HG03439 (cell line): ENCODE data around the gene DHRS9.
"Not testable (repeated sequence)": the region's sequence is repeated elsewhere in the genome, so short reads cannot be mapped to it uniquely, and the experiment has no call there.

ENCODE experiments used
- ATAC-seq: cut with Tn5 transposase; IDR thresholded peaks from one replicate; pipeline ENCODE4 v1.9.1; 2021; ENCODE audit warnings: mild to moderate bottlenecking, moderate library complexity; ENCODE audit not compliant: unreplicated experiment

Gene DHRS9

DNA sequence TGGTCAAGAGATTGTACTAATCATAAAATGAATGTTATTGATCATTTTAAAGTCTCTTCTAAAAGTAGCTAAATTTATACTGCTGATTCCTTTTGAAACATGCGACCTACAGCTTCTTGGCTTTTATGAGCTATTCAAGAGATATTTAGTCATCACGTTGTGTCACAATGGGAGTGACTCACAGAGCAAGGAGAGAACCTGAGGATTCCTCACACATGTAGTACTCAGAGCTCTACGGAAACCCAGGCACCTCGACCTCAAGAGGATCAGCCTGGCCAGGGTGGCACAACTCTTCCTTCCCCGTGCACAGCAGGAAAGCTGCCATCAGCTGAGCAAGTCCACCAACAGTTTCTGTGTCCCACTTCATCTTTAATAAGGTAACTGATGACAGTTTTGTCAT, at the start of gene DHRS9:
DHRS9 (plus strand) TSS at position 223 of the 400 bp plus-strand sequence. CDS start 12,019 bp downstream, outside the sequence.
- ATAC-seq = no peak

DNA sequence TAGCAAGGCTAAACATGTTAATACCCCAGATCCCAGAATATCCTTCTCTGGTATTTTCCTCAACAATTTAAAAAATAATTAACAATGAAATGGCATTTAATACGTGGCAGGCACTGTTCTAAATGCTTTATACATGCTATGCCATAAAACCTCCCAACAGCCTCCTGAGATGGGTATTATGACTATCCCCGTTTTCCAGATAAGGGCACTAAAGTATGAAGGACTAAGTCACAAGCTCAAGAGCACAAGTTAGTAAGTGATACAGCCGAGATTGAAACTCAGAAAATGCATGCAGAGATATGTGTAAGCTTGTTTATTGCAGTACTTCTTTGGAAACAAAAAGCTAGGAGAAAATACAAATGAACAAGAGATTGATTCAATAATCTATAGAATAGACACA, 46.2 kb upstream of the DHRS9 start:
- no peak for ATAC-seq

DNA sequence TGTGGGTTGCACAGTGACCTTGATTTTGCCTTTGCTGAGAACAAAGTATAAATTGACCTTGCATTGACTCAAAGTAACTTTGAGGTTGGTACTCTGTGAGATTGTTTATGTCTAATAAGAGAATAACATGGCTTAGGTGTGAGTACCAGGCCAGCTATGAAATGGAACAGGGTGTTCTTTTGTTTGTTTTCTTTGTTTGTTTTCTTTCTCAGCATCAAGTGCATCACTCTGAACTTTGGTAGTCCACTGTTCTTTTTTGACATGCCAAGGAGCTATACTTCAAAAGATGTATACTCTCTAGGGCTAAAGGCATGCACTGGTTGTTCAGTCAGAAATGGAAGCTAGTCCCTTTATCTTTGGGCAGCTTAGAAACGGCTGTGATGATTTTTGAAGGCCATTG, 43.3 kb upstream of the DHRS9 start:
- ATAC-seq = no peak

DNA sequence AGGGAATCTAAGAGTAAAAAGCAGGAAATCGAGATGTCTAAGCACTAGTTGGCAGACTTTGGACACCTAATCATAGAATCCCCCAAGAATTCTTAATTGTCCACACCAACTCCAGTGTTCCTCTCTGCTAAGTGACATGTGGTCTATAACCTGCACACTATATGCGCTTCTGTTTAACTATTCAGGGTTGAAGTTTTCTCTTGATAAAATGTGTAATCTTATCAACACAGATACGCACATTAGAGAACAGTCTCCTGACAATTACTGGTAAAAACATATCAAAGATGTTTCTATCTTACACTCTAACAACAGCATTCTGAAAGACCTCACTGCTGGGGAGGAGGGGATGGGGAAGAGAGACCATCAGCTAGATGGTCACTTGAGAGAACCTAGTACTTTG, 42.1 kb upstream of the DHRS9 start:
- ATAC-seq = no peak

DNA sequence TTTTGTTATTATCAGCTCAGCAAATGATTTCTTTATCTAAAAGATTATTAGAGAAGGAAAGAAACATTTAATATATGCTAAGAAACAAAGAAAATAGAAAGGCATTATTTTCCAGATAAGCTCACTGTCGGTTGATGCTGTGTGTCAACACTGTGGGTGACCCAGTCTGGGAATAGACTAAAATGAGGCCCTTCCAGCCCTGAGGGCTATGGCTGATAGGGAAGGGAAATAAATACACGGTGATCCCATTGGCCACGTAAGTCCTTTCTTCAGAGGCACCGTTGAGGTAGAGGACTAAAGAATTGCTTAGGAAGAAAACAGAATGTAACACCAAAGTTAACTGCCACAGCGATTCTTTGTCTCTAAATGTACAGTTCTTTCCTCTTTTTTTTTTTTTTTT, 40.0 kb upstream of the DHRS9 start:
- ATAC-seq = no peak

DNA sequence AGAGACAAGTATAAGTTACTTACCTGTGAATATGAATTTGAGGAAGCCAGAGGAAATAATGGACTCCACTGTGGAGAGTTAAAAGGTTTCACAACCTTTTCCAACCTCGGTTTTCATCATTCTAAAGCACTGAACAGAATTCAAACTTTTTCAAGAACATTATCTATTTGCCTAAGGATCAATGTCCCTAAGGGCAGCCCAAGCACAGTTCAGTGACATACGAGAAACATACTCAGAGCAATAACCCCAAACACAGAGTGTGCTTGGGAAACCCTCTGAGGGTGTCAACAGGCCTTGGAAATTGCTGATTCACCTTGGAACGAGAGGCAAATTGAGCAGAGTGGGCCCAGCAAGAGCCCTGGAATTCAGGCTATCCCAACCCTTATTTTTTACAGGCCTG, 38.2 kb upstream of the DHRS9 start, which contains the start of gene ABCB11:
ABCB11 (minus strand) TSS at position 123 of the 400 bp plus-strand sequence. CDS start 13,199 bp downstream, outside the sequence.
- no peak for ATAC-seq

DNA sequence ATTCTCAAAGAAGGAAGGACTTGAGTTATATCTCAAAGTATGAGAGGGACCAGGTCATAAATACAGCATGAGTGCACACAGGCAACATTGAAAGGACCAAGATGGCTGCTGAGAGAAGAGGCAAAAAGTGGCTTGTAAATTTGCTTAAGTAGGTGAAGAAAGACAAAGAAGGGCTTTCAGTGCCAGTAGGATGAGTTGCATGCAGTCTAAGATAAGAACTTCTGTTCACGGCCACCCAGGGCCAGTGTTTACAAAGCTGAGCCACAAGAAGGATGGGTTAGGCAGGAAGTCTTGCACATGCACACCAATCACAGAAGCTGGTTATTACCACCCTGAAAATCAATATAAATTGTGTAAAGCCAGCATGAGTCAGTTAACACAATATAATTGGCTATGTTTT, 35.1 kb upstream of the DHRS9 start:
- ATAC-seq = no peak

DNA sequence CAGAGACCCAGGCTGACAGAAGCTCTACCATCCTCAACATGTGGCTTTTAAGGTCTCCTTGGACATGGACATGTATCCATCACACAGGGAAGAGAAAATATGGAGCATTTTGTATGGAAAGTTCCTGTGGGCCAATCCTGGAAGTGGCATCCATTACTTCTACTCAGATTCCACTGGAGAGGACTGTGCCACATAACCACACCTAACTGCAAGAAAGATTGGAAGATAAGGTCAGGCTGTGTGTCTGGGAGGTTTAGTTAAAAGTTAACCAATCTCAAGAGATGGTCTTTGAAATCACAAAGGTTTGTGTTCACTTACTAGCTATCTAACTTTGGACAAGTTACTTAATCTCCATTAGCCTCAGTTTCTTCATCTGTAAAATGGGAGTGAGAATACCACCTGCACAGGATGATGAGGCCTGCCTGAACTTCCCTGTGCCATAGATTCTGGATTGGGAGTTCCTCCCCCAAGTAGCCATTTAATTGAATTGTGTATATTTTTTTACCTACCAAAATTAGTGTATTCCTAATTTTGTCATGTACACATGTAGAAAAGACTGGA, 34.3 kb upstream of the DHRS9 start:
- no peak for ATAC-seq

DNA sequence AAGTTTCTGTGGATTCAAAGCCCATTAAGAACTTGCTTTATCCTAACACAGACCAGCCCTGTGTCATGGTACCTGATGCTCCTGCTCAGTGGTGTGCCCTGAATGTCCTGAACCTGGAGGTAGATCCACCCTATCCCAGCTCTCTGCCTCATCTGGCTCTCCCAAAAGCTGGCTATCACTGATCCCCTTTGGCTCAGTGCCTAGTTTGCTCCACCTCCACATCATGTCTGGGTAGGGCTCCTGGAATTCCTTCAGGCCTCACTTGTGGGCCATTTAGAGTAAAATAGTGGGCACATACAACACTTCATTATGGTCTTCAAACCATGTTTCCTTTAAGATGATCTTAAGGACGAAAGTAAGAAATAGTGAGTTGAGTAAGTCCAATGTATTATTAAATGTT, 33.5 kb upstream of the DHRS9 start:
- no peak for ATAC-seq

DNA sequence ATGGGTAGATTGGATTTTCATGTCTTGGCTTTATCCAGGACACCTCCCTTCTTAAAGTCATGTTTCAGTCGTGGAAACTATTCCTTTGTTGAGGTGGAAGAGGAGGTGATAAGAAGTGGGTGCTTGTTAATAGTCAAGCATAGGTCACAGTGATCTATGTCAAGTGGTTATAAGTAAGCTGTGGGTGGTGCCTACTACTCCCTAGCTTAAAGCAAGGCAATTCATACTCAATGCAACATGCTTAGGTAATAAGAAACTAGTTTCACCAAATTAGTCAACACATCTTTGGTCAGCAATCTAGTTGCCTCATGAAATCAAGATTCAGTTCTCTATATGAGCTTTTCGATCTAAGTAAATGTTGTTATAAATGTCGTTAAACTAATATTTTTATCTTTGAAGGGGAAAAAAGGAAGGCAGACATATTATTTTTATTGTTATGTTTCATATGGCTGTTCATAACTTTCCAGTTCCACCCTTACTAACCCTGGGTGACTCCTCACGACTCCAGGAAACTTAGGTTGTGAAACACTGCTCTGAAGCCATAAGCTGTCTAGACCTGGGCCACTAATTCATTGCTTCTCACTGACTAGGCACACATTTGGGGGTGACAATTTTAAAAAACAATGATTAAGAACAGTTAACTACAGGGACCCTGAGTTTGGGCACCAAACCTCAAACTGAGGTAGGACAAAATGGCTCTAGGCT, 32.5 kb upstream of the DHRS9 start:
- peak; percentile 71 for ATAC-seq

DNA sequence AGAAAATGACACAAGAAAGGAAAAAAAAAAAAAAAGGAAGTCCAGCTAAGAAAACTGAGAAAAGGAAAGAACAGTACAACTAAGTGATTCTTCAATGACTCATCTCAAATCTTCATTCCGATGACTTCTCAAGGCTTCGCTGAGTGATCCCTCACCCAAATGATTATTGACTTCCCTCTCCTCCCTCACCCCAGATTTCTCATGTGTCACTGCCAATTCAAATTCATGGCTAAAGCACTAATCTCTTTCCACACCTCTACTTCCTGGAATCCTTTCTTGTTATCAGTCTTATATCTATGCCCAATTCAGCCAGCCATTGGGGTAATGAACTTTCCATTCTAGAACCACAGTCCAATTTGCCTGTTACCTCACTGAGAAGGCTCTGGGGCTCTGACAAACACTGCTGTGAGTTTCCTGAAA, 31.0 kb upstream of the DHRS9 start:
- peak; percentile 63 for ATAC-seq

DNA sequence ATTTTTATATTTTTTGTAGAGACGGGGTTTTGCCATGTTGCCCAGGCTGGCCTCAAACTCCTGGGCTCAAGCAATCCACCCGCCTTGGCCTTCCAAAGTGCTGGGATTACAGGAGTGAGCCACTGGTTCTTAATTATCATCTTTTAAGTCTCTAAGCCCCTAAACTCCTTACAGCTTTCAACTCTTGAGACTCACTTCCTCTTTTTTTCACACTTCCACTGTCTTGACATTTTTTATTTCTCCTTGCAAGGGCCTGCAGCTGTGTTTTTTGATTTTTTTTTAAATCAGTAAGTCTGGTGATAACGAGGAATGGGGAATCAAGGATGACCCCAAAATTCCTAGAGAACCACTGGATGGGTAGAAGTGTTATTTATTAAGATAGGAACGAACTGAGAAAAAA, 29.7 kb upstream of the DHRS9 start:
- no peak for ATAC-seq

DNA sequence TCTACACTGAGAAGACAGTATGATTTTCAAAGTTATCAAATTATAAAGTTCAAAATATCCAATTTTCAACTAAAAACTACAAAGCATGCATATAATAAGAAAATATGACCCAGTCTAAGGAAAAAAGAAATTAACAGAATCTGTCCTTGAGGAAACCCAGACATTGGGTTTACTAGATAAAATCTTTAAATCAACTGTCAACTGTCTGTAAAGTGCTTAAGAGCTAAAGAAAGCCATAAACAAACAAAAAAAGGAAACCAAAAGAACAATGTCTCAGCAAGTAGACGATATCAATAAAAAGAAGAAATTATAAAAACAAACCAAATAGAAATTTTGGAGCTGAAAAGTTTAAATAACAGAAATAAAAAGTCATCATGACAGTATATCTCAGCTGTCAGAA, 27.8 kb upstream of the DHRS9 start:
- no peak for ATAC-seq

DNA sequence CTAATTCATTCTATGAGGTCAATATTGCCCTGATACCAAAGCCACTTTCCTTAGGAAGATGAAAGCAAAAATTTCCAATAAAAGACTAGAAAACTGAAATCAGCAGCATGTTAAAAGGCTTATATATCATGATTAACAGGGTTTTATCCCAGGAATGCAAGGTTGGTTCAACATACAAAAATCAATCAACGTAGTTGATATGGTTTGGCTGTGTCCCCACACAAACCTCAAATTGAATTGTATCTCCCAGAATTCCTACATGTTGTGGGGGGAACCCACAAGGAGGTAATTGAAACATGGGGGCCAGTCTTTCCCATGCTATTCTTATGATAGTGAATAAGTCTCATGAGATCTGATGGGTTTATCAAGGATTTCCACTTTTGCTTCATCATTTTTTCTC, 26.5 kb upstream of the DHRS9 start:
- no peak for ATAC-seq

DNA sequence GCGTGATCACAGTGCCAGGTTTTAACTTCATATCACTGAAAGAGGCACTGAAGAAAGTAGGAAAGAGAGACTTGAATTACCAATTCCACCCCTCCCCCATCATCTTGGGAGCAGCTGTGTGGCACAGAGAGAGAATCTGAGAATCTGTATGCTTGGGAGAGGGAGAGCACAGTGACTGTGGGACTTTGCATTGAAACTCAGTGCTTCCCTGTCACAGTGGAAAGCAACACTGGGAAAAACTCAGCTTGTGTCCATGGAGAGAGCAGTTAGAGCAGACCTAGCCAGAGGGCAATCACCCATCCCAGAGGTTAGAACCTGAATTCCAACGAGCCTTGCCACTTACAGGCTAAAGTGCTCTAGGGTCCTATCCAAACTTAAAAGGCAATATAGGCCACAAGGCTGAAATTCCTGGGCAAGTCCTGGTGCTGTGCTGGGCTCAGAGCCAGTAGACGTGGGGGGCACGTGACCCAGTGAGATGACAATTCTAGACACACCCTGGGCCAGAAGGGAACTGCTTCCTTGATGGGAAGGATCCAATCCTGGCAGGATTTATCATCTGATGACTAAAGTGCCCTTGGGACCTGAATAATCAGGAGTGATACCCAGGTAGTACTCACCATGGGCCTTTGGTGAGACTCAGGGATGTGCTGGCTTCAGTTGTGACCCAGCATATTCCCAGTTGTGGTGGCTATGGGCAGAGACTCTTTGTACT, 22.8 kb upstream of the DHRS9 start:
- ATAC-seq = no peak

DNA sequence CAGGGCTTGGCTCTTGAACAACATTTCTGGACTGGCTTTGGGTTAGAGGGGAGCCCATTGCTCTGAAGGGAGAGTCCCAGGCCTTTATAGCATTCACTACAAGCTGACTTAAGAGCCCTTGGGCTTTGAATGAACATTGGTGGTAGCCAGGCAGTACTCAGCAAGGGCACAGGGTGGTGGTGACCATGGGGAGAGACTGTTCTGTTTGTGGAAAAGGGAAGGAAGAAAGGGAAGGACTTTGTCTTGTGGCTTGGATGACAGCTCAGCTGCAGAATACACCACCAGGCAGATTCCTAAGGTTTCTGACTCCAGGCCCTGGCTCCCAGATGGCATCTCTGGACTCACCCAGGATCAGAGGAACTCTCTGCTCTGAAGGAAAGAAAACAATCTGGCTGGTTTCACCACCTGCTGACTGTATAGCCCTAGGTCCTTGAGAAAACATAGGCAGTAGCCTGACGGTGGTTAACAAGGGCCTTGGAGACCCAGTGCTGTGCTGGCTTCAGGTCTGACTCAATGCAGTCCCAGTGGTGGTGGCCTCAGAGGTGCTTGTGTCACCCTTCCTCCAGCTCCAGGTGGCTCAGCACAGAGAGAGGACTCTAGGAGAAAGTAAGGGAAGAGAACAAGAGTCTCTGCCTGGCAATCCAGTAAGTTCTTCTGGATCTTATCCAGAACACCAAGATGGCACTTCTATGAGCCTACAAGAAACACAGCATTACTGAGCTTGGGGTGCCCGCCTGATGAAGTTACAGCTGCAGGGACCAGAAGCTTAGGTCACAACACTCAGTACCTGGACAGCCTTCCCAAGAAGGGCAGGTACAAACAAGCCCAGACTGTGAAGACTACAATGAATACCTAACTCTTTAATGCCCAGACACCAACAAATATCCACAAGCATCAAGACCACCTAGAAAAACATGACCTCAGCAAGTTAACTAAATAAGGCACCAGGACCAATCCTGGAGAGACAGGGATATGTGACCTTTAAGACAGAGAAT, 21.8 kb upstream of the DHRS9 start:
- ATAC-seq = no peak

DNA sequence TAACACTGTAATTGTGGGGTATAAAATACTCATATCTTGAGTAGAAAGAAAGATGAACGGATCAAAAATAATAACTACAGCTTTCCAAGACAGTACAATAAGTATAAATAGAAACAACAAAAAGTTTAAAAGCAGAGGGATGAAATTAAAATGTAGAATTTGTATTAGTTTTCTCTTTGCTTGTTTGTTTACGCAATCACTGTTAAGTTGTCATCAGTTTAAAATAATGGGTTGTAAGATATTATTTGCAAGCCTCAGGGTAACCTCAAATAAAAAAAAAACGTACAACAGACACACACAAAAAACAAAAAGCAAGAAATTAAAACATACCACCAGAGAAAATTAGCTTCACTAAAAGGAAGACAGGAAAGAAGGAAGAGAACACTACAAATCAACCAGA, 20.2 kb upstream of the DHRS9 start:
- no peak for ATAC-seq

DNA sequence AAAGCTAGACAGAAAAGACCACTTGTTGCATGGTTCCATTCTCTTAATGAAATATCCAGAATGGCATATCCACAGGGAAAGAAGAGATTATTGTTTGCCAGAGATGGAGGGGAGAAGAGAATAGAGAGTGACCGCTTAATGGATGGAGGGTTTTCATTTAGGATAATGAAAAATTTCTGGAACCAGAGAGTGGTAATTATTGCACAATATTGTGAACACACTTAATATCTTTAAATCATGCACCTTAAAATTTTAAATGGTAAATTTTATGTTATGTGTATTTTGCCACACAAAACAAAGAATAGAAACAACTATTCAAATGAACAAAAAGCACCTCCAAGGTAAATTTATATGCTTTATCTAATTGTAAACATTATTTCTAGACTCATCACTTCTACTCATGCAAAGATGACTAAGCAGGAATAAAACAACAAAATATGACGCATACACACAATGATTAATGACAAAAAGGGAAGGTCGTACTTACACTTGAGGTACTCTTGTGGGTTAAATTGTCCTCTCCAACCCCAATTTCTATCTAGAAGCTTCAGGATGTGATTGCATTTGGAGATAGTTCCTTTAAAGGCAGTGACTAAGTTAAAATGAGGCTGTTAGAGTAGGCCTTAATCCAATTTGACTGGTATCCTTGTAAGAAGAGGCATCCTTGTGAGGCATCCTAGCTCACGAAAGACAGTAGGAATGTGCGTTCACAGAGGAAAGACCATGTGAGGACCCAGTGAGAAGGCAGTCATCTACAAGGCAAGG, 18.7 kb upstream of the DHRS9 start:
- ATAC-seq = no peak

DNA sequence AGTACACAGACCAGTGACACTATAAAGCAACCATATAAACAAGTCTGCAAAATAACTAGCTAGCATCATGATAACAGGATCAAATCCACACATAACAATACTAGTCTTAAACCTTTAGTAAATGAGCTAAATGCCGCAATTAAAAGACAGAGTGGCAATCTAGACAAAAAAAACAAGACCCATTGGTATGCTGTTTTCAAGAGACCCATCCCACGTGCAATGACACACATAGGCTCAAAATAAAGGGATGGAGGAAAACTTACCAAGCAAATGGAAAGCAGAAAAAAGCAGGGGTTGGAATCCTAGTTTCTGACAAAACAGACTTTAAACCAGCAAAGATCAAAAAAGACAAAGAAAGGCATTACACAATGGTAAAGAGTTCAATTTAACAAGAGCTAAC, 14.8 kb upstream of the DHRS9 start:
- not testable (repeated sequence) for ATAC-seq

DNA sequence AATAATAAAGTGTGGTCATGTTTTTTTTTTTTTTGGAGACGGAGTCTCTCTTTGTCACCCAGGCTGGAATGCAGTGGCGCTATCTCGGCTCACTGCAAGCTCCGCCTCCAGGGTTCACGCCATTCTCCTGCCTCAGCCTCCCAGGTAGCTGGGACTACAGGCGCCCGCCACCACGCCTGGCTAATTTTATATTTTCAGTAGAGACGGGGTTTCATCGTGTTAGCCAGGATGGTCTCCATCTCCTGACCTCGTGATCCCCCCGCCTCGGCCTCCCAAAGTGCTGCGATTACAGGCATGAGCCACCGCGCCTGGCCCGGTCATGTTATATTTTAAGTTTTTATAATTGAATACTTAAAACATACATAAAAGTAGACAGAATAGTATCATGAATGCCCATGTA, 5.2 kb upstream of the DHRS9 start:
- ATAC-seq = not testable (repeated sequence)
